AG04449 (cell line): ENCODE results near the gene GLRA3.
"Not testable (repeated sequence)": the region's sequence is repeated elsewhere in the genome, so short reads cannot be mapped to it uniquely, and the experiment has no call there.

Source experiments
- CTCF ChIA-PET: fragments of 350-600 bp; formaldehyde crosslinking; extraction: SDS; loops from one replicate; lab custom pipeline; 2021; ENCODE audit warnings: antibody characterized with exemption; lab: Yijun Ruan, JAX
- POLR2A ChIA-PET: fragments of 400-600, 350-600 bp; formaldehyde crosslinking; extraction: SDS; loops from one replicate; lab custom pipeline; 2020; ENCODE audit warnings: antibody characterized with exemption, inconsistent platforms; lab: Yijun Ruan, JAX
- DNase-seq: peaks from one replicate; pipeline ENCODE4 v3.0.0-alpha.2; 2010; ENCODE audit warnings: low read depth, low spot score
- H3K4me3 ChIP-seq: 2 replicates; pipeline ENCODE4 v1.5.1; 2011; ENCODE audit warnings: low read depth, mild to moderate bottlenecking, control low read depth, low read length
- TF ChIP-seq, protein P1 (sequence below): IDR thresholded peaks from one replicate; pipeline ENCODE4 v1.5.1; 2011; ENCODE audit warnings: mild to moderate bottlenecking, moderate library complexity, low read length, control low read depth, inconsistent platforms; ENCODE audit not compliant: insufficient read depth; ENCODE audit errors: missing control alignments

The GLRA3 gene

DNA sequence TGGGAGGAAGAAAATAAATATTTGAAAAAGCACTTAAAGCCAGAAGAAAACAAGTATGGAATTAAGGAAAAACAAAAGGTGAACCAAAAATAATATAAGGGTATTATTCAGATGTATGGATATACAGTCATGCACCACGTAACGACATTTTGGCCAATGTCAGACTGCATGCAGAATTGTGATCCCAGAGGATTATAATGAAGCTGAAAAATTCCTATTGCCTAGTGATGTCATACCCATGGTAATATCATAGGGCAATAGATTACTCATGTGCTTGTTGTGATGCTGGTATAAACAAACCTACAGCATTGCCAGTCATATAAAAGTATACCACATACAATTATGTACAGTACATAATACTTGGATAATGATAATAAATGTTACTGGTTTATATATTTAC is 20.9 kb downstream of the GLRA3 start:
- TF ChIP-seq, protein P1, sequence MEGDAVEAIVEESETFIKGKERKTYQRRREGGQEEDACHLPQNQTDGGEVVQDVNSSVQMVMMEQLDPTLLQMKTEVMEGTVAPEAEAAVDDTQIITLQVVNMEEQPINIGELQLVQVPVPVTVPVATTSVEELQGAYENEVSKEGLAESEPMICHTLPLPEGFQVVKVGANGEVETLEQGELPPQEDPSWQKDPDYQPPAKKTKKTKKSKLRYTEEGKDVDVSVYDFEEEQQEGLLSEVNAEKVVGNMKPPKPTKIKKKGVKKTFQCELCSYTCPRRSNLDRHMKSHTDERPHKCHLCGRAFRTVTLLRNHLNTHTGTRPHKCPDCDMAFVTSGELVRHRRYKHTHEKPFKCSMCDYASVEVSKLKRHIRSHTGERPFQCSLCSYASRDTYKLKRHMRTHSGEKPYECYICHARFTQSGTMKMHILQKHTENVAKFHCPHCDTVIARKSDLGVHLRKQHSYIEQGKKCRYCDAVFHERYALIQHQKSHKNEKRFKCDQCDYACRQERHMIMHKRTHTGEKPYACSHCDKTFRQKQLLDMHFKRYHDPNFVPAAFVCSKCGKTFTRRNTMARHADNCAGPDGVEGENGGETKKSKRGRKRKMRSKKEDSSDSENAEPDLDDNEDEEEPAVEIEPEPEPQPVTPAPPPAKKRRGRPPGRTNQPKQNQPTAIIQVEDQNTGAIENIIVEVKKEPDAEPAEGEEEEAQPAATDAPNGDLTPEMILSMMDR: no peak
- no peak for DNase-seq
- CTCF ChIA-PET: no interaction called here
- H3K4me3 ChIP-seq: no peak overlapping the region
- POLR2A ChIA-PET: no interaction called here

DNA sequence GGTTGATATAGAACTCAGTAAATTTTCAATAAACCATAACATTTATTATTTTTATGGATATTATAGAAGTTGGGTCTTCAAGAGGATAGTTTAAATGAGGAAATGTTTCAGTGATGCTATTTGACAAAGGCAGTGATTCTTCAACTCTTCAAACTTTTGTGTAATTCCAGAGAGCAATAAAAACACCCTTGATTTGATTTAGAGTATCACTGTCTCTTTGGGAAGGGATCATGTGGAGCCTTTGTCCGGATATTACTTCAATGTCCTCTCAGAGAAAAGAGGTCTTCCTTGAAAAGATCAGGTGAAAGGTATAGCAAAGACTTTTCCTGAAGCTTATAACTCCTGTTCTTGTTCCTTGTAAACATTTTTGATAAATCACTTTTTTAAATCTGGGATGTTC is 23.3 kb downstream of the GLRA3 start:
- no peak for DNase-seq
- no peak overlapping the region for H3K4me3 ChIP-seq
- TF ChIP-seq, protein P1: no peak
- ChIA-PET POLR2A (no interaction called here), CTCF (no interaction called here)

DNA sequence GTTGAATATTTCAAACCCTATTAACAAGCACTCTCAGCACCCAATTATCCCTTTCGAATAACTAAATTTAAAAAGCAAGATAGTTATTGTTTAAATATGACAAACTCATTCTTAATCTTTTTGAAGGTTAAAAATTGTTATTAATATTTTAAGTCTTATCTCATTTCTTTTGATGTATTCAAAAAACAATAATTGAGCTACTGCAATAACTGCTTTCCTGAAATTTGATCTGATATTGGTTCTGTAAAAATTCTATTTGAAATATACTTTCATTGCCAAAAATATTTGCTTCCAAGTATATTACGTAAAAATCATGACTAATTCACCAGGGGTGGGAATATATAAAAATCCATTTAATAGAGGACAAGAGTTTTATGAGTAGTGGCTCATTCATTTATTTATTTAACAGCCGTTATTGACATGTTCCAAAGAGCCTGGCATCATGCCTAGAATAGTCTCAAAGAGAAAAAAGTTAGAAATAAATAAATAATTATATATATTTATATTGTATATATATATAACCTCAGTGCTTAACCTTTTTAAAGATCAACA is 34.4 kb downstream of the GLRA3 start:
- TF ChIP-seq, protein P1: no peak
- no peak for DNase-seq
- no peak overlapping the region for H3K4me3 ChIP-seq
- ChIA-PET POLR2A (no interaction called here), CTCF (no interaction called here)

DNA sequence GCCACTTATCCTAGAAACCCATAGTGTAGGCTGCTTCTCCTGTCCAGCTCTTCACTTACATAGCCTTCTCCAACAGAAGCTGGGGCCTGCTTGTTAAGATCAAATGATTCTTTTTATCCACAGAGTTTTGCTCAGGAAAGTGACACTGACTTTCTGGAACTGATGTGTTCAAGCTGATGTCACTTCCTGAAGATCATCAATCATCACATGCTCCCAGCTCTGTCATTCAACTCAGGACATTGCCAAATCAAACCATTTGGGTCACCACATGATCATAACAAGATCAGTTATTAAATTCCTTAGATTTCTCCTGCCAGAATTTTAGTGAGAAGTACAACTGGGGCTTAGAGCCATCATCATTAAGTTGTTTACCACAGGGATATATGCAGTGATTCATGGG is 39.4 kb downstream of the GLRA3 start:
- DNase-seq: no peak
- no peak overlapping the region for H3K4me3 ChIP-seq
- POLR2A ChIA-PET: no interaction called here
- TF ChIP-seq, protein P1: no peak
- CTCF ChIA-PET: no interaction called here

DNA sequence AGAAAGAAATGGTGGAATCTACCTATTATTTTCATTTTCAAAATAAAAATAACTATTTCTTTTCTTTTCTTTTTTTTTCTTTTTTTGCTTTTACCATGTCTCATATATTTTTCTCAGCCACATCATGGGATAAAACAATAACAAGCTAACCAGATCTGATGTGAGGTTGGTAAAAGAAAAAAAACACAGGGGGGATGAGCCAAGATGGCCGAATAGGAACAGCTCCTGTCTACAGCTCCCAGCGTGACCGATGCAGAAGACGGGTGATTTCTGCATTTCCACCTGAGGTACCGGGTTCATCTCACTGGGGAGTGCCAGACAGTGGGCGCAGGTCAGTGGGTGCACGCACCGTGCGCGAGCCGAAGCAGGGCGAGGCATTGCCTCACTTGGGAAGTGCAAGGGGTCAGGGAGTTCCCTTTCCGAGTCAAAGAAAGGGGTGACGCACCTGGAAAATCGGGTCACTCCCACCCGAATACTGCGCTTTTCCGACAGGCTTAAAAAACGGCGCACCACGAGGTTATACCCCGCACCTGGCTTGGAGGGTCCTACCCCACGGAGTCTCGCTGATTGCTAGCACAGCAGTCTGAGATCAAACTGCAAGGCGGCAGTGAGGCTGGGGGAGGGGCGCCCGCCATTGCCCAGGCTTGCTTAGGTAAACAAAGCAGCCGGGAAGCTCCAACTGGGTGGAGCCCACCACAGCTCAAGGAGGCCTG is 50.6 kb downstream of the GLRA3 start:
- CTCF ChIA-PET: interaction anchor here (0.9 kb wide), 1 partner anchor 14 kb away, joined by 3 read pairs; no protein-coding TSS in a partner anchor
- H3K4me3 ChIP-seq, DNase-seq, POLR2A ChIA-PET: not testable (repeated sequence)

DNA sequence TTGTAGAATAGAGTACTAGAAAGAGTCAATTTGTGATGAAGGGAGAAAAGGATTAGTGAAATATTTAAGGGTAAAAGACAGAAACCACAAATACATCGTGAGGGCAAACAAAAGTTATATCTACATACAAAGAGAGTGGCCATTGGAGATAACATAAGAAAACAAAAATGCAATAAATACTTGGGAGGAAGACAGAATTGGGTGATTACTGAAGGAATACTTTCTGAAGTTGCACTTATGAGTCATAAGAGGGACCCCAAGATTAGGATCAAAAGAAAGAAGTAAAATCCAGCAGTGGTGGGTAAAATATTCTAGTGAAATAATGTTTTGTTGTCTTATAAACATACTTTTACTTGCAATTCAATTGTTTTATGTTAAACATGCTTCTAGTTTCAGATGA is 53.7 kb downstream of the GLRA3 start:
- TF ChIP-seq, protein P1: no peak
- ChIA-PET CTCF (no interaction called here), POLR2A (no interaction called here)
- DNase-seq: no peak
- H3K4me3 ChIP-seq: no peak overlapping the region
